K562 treated with DMSO at 1 percent for 12 hours (cell line): ENCODE data around the gene TRPV6. TPM values are rescaled to one million over a fixed set of nuclear protein-coding genes. Genes with fewer than 3 reads are reported as not detected.

Source experiments
- total RNA-seq: library from RNA; unstranded; fragments of 300-600 nt; gene quantifications from 2 replicates; pipeline ENCODE4 v1.2.3, GENCODE V29; 2022; ENCODE audit not compliant: insufficient read depth

The TRPV6 gene
- 1.2 and 3.6 TPM in 2 replicates for total RNA-seq

DNA sequence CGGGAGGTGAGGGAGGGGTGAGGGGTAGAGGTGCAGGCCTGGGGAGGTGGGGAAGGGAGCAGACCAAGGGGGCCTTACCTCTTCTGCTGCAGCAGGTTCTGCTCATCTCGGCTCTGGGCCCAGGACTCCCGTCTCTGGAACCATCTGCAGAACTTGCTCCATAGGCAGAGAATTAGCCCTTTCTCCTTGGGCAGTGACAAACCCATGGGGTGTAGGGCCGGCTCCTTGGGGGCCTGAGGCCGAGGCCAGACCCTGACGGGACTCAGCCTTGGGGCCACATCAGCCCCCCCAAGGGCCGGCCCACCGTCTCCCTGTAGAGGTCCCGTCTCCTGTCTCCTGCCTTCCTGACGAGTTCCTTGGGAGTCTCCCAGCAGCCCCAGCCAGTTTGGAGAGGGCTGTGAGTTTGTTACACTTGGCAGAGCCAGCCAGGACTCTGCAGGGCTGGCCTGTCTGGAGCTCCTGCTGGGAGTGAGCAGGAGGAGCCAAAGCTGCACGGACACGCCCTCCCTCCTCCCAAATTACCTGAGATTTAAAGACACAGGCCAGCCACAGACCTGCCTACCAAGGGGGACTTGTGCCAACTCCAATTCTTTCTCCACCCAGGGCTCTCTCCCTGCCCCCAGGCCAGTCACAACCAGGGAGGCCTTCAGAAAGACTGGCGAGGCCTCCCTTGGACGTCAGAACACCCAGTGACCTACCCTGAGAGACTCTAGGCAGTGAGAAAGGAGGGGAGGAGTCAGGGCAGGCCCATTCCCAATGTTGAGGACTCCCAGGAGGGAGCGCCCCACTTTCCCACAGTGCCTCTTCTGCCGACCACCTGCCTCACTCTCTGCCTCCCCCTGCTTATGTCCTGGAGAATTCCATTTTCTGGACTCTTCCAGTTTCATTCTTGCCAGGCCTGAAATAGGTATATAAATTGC lies at the start of gene TRPV6:
TRPV6 (minus strand) TSS at position 435 of the 920 bp plus-strand sequence.

DNA sequence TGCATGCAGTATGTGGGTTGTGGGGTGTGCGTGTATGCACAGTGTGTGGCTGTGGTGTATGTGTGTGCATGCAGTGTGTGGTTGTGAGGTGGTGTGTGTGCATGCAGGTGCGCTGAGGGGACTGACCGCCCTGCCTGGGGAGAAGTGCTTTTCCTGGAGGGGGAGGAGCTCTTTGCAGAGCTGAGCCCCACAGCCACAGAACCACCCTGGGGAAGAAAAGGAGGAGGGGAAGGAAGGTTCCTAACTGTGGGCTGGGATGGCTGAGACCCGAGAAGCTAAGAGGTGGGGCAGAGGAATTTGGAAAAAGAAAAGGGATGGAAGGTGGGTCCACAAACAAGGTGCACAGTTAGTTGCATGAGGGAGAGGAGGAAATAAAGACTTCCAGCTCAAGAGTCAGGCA lies 48.1 kb upstream of the TRPV6 start, which contains the start of gene TRPV5:
TRPV5 (minus strand) TSS at position 123 of the 400 bp plus-strand sequence. CDS start 287 bp downstream, outside the sequence.

DNA sequence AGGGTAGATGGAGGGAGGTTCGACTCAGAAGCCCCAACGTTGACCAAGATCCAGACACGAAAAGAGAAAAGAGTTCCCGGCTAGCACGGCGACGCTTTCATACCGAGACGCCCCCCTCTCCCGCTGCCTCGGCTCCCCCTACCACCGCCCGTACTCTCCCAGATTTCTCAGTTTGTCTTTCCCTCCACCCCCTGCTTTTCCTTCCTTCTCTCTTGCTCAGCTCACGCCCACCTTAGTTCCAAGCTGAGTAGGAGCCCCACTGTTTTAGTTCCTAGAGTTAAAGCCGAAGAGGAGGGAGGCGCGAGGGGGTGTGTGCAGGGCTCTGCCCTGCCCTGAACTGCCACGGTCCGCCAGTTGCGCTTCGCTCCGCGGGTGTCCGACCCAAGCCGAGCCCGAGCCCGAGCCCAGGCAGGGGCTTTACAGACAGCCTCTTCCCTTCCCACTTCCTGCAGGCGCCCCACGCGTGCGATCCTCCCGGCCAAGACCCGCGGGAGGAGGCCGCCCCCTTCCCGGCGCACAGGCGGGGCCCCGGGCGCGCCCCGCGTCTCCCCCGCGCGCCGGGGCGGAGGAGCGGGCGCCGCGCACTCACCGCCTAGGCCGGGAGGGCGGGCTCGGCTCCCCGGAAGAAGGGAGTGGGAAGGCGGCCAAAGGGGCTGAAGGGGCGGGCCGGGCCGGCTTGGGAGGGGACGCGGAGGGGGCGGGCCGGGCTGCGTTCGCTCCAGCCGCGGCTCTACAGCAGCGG lies 31.0 kb downstream of the TRPV6 start, which contains the start of gene EPHB6:
EPHB6 (plus strand) TSS at position 705 of the 742 bp plus-strand sequence. CDS start 8,152 bp downstream, outside the sequence.

Other genes with a start within 250 kb of the TRPV6 start
- not detected in 2 replicates for gene PRSS1, start 136.3 kb downstream of the TRPV6 start, total RNA-seq
- gene PRSS2, start 114.8 kb downstream of the TRPV6 start, total RNA-seq, result 3.2 and 3.9 TPM in 2 replicates
- gene EPHB6, start 30.7 kb downstream of the TRPV6 start, total RNA-seq, result 5.1 and 6.2 TPM in 2 replicates
- not detected in 2 replicates for gene TRPV5, start 48.0 kb upstream of the TRPV6 start, total RNA-seq
- gene LLCFC1, start 53.7 kb upstream of the TRPV6 start, total RNA-seq, result 1.6 TPM in 1 of 2 replicates, not detected in the other
- 14.4 and 35.9 TPM in 2 replicates for gene KEL, start 76.6 kb upstream of the TRPV6 start, total RNA-seq
- gene OR9A2, start 141.4 kb upstream of the TRPV6 start, total RNA-seq, result not detected in 2 replicates
- not detected in 2 replicates for gene OR6V1, start 166.6 kb upstream of the TRPV6 start, total RNA-seq
- gene PIP, start 246.3 kb upstream of the TRPV6 start, total RNA-seq, result not detected in 2 replicates